ENCODE data around the gene RAB11FIP4.

Gene RAB11FIP4

GRCh38 chr17:31408586-31408985 lies 17.1 kb downstream of the RAB11FIP4 start:
- Histone ChIP-seq H3K27me3 (ENCODE audit: control insufficient read depth, low read length) (peaks cover 5% of the 10 kb centered on the region), H3K4me1 (ENCODE audit: control insufficient read depth, low read length) (no peaks in the 10 kb centered on the region), H3K9me2 (replicated peaks; ENCODE audit: control insufficient read depth, low read length) (no peaks in the 10 kb centered on the region), H3K9me3 (ENCODE audit: control insufficient read depth, insufficient read depth, low read length) (no peaks in the 10 kb centered on the region), H3K27ac (ENCODE audit: low read depth, low read length) (no peak overlapping the region), H3K36me3 (ENCODE audit: control insufficient read depth, low read length) (no peaks in the 10 kb centered on the region), H3K4me3 (ENCODE audit: low read length) (no peak overlapping the region), H3K79me2 (ENCODE audit: control insufficient read depth, low read length) (no peaks in the 10 kb centered on the region), H3F3A (ENCODE audit: control insufficient read depth, insufficient read depth) (no peaks in the 10 kb centered on the region), H3K4me2 (ENCODE audit: low read length) (no peak overlapping the region), H4K20me1 (ENCODE audit: control insufficient read depth, insufficient read depth, low read depth, low read length) (no peaks in the 10 kb centered on the region)
- TF ChIP-seq EZH2phosphoT487 (IDR thresholded peaks at IDR 0.05; ENCODE audit: borderline replicate concordance, low read length) (no peak), CTCF (IDR thresholded peaks at IDR 0.05; ENCODE audit: low read depth, low read length, poor library complexity, severe bottlenecking) (no peak)

- Histone ChIP-seq H3K27ac (ENCODE audit: low read depth, low read length) (no peak overlapping the region), H3K9me2 (replicated peaks; ENCODE audit: control insufficient read depth, low read length) (no peaks in the 10 kb centered on the region), H3K4me1 (ENCODE audit: control insufficient read depth, low read length) (no peaks in the 10 kb centered on the region), H3K4me2 (ENCODE audit: low read length) (no peak overlapping the region), H3K36me3 (ENCODE audit: control insufficient read depth, low read length) (no peaks in the 10 kb centered on the region), H3K27me3 (ENCODE audit: control insufficient read depth, low read length) (peaks cover 5% of the 10 kb centered on the region), H4K20me1 (ENCODE audit: control insufficient read depth, insufficient read depth, low read depth, low read length) (no peaks in the 10 kb centered on the region), H3K79me2 (ENCODE audit: control insufficient read depth, low read length) (no peaks in the 10 kb centered on the region), H3K4me3 (ENCODE audit: low read length) (no peak overlapping the region), H3F3A (ENCODE audit: control insufficient read depth, insufficient read depth) (no peaks in the 10 kb centered on the region), H3K9me3 (ENCODE audit: control insufficient read depth, insufficient read depth, low read length) (no peaks in the 10 kb centered on the region)
- TF ChIP-seq CTCF (IDR thresholded peaks at IDR 0.05; ENCODE audit: low read depth, low read length, poor library complexity, severe bottlenecking), result no peak
- no peak for TF ChIP-seq EZH2phosphoT487 (IDR thresholded peaks at IDR 0.05; ENCODE audit: borderline replicate concordance, low read length)
Observed at GRCh38 chr17:31411707-31412285, 20.3 kb downstream of the RAB11FIP4 start.

GRCh38 chr17:31412511-31412910 lies 21.0 kb downstream of the RAB11FIP4 start:
- Histone ChIP-seq H4K20me1 (ENCODE audit: control insufficient read depth, insufficient read depth, low read depth, low read length) (no peaks in the 10 kb centered on the region), H3K27ac (ENCODE audit: low read depth, low read length) (no peak overlapping the region), H3K4me3 (ENCODE audit: low read length) (no peak overlapping the region), H3K9me3 (ENCODE audit: control insufficient read depth, insufficient read depth, low read length) (no peaks in the 10 kb centered on the region), H3K27me3 (ENCODE audit: control insufficient read depth, low read length) (peaks cover 1% of the 10 kb centered on the region), H3F3A (ENCODE audit: control insufficient read depth, insufficient read depth) (no peaks in the 10 kb centered on the region), H3K4me1 (ENCODE audit: control insufficient read depth, low read length) (no peaks in the 10 kb centered on the region), H3K79me2 (ENCODE audit: control insufficient read depth, low read length) (no peaks in the 10 kb centered on the region), H3K4me2 (ENCODE audit: low read length) (no peak overlapping the region), H3K36me3 (ENCODE audit: control insufficient read depth, low read length) (no peaks in the 10 kb centered on the region), H3K9me2 (replicated peaks; ENCODE audit: control insufficient read depth, low read length) (no peaks in the 10 kb centered on the region)
- TF ChIP-seq CTCF (IDR thresholded peaks at IDR 0.05; ENCODE audit: low read depth, low read length, poor library complexity, severe bottlenecking), result no peak
- TF ChIP-seq EZH2phosphoT487 (IDR thresholded peaks at IDR 0.05; ENCODE audit: borderline replicate concordance, low read length), result no peak
